ENCODE measurements around the gene OR13C9.
"Not testable (repeated sequence)": the region's sequence is repeated elsewhere in the genome, so short reads cannot be mapped to it uniquely, and the experiment has no call there.

The OR13C9 gene

GRCh38 chr9:104618104-104618503, at the start of gene OR13C9:
Gene OR13C9 (minus strand): TSS chr9:104618204. CDS start chr9:104618204, 0 bp downstream.
- H3K27ac ChIP-seq: no peak within 1 kb of the TSS
- H3K4me3 ChIP-seq: no peak within 1 kb of the TSS

- Histone ChIP-seq H3K27ac (no peak overlapping the region), H3K4me3 (no peak overlapping the region)
Measured at GRCh38 chr9:104658496-104659195, 40.6 kb upstream of the OR13C9 start.

- Histone ChIP-seq H3K4me3 (no peak overlapping the region), H3K27ac (no peak overlapping the region)
Measured at GRCh38 chr9:104635456-104635855, 17.5 kb upstream of the OR13C9 start.

- Histone ChIP-seq H3K27ac (no peak overlapping the region), H3K4me3 (no peak overlapping the region)
Measured at GRCh38 chr9:104633976-104634520, 16.0 kb upstream of the OR13C9 start.

GRCh38 chr9:104625964-104626363, 8.0 kb upstream of the OR13C9 start:
- not testable (repeated sequence) for H3K27ac ChIP-seq, H3K4me3 ChIP-seq

- Histone ChIP-seq H3K4me3 (no peak overlapping the region), H3K27ac (no peak overlapping the region)
Measured at GRCh38 chr9:104617418-104617817, 586 bp downstream of the OR13C9 start.

GRCh38 chr9:104611213-104611612, 6.8 kb downstream of the OR13C9 start:
- Histone ChIP-seq H3K27ac (no peak overlapping the region), H3K4me3 (no peak overlapping the region)

- no peak overlapping the region for H3K4me3 ChIP-seq
- no peak overlapping the region for H3K27ac ChIP-seq
Measured at GRCh38 chr9:104608336-104608735, 9.7 kb downstream of the OR13C9 start.

- no peak overlapping the region for H3K27ac ChIP-seq
- no peak overlapping the region for H3K4me3 ChIP-seq
Measured at GRCh38 chr9:104606152-104606551, 11.9 kb downstream of the OR13C9 start.

GRCh38 chr9:104605527-104605926, 12.5 kb downstream of the OR13C9 start, which contains the start of gene OR13C2:
Gene OR13C2 (minus strand): TSS chr9:104605627. CDS start chr9:104605627, 0 bp downstream.
- H3K4me3 ChIP-seq, H3K27ac ChIP-seq: not testable (repeated sequence)

- Histone ChIP-seq H3K4me3 (no peak overlapping the region), H3K27ac (no peak overlapping the region)
Measured at GRCh38 chr9:104604801-104605200, 13.2 kb downstream of the OR13C9 start.

GRCh38 chr9:104599313-104599712, 18.7 kb downstream of the OR13C9 start, which contains the start of gene OR13C5:
Gene OR13C5 (minus strand): TSS chr9:104599413. CDS start chr9:104599413, 0 bp downstream.
- not testable (repeated sequence) for H3K27ac ChIP-seq, H3K4me3 ChIP-seq

GRCh38 chr9:104598749-104599148, 19.3 kb downstream of the OR13C9 start:
- not testable (repeated sequence) for H3K4me3 ChIP-seq

GRCh38 chr9:104589626-104590025, 28.4 kb downstream of the OR13C9 start:
- H3K4me3 ChIP-seq: no peak overlapping the region

More at GRCh38 chr9:104598749-104599148, 19.3 kb downstream of the OR13C9 start:
- not testable (repeated sequence) for H3K27ac ChIP-seq

GRCh38 chr9:104586496-104587180, 31.4 kb downstream of the OR13C9 start:
- no peak overlapping the region for H3K27ac ChIP-seq
- no peak overlapping the region for H3K4me3 ChIP-seq

More at GRCh38 chr9:104589626-104590025, 28.4 kb downstream of the OR13C9 start:
- no peak overlapping the region for H3K27ac ChIP-seq

- Histone ChIP-seq H3K4me3 (no peak overlapping the region), H3K27ac (no peak overlapping the region)
Measured at GRCh38 chr9:104580562-104580961, 37.4 kb downstream of the OR13C9 start.

GRCh38 chr9:104577263-104577662, 40.7 kb downstream of the OR13C9 start:
- H3K27ac ChIP-seq: no peak overlapping the region
- no peak overlapping the region for H3K4me3 ChIP-seq

GRCh38 chr9:104575456-104575855, 42.5 kb downstream of the OR13C9 start:
- Histone ChIP-seq H3K27ac (no peak overlapping the region), H3K4me3 (no peak overlapping the region)

- Histone ChIP-seq H3K27ac (no peak overlapping the region), H3K4me3 (no peak overlapping the region)
Measured at GRCh38 chr9:104572612-104573011, 45.4 kb downstream of the OR13C9 start.

- Histone ChIP-seq H3K4me3 (no peak within 1 kb of the TSS), H3K27ac (no peak within 1 kb of the TSS)
Measured at GRCh38 chr9:104568868-104569267, 49.1 kb downstream of the OR13C9 start, which contains the start of gene OR13C8. Gene OR13C8 (plus strand): TSS chr9:104569168. CDS start chr9:104569168, 0 bp downstream.

Data from skin epidermis (tissue), 12 donors.